Endothelial cell of umbilical vein (primary cell): Measurements from ENCODE around the gene NMNAT3. TPM values are rescaled to one million over a fixed set of nuclear protein-coding genes. Genes with fewer than 3 reads are reported as not detected.

Experiments
- BruUV-seq: library from RNA; stranded (reverse); fragments of 400-500 nt; replicated peaks from 2 replicates; lab custom pipeline; 2021; lab: Mats Ljungman, UMichigan
- CTCF ChIA-PET: fragments of 300-600, 350-600 bp; sonication (Branson Sonifier 250); formaldehyde crosslinking; loops from one replicate; lab custom pipeline; 2021; ENCODE audit warnings: antibody characterized with exemption, inconsistent platforms; lab: Charles Lee
- POLR2A ChIA-PET: fragments of 300-600, 350-600 bp; sonication (Branson Sonifier 250); formaldehyde crosslinking; loops from one replicate; lab custom pipeline; 2021; ENCODE audit warnings: antibody characterized with exemption, inconsistent platforms; lab: Charles Lee
- DNase-seq: peaks from one replicate; pipeline ENCODE4 v3.0.0-alpha.2; 2011; ENCODE audit warnings: low read depth, low spot score
- FAIRE-seq: peaks from 2 replicates; lab custom pipeline; 2011; peaks lifted over from hg19 to GRCh38; lab: Jason Lieb, UNC
- H2AFZ ChIP-seq: 2 replicates; pipeline ENCODE4 v1.6.0; 2012; ENCODE audit warnings: low read depth, low read length, control low read depth, inconsistent platforms
- H3K27ac ChIP-seq: 2 replicates; pipeline ENCODE4 v1.5.1; 2011; ENCODE audit warnings: low read depth, mild to moderate bottlenecking, control low read depth, low read length, moderate library complexity; ENCODE audit not compliant: insufficient read depth
- H3K27me3 ChIP-seq, 2 experiments: 2 replicates each; pipeline versions ENCODE4 v1.6.0 to v1.6.1; 2011; ENCODE audit warnings: low read length in 2 of 2, mixed read lengths in 1 of 2; ENCODE audit not compliant: control insufficient read depth in 2 of 2, insufficient read depth in 2 of 2
- H3K36me3 ChIP-seq, 2 experiments: 2 replicates in 1 of 2; 3 replicates in 1 of 2; pipeline ENCODE4 v1.5.1; 2011; ENCODE audit warnings: low read length in 2 of 2, mild to moderate bottlenecking in 1 of 2, moderate library complexity in 1 of 2; ENCODE audit not compliant: control insufficient read depth in 2 of 2, insufficient read depth in 2 of 2; ENCODE audit errors: extremely low read depth in 1 of 2
- H3K4me1 ChIP-seq: 3 replicates; pipeline ENCODE4 v1.5.1; 2011; ENCODE audit warnings: mild to moderate bottlenecking, low read length; ENCODE audit not compliant: control insufficient read depth, insufficient read depth; ENCODE audit errors: extremely low read depth
- H3K4me2 ChIP-seq: 2 replicates; pipeline ENCODE4 v1.6.1; 2011; ENCODE audit warnings: low read length, control low read depth, mixed read lengths; ENCODE audit not compliant: insufficient read depth
- H3K4me3 ChIP-seq, 3 experiments: fragments of 200-600 bp in 1 of 3; sonication (generic), shearing (Covaris generic) in 1 of 3; replicated peaks in 1 of 3; 2 replicates each; pipeline ENCODE4 v1.5.1; 2011 to 2016; ENCODE audit warnings: control low read depth in 3 of 3, low read length in 3 of 3, mild to moderate bottlenecking in 2 of 3, inconsistent platforms in 1 of 3, low read depth in 1 of 3, moderate library complexity in 1 of 3; ENCODE audit not compliant: insufficient read depth in 1 of 3
- H3K79me2 ChIP-seq: 2 replicates; pipeline ENCODE4 v1.6.0; 2012; ENCODE audit warnings: low read length, inconsistent platforms; ENCODE audit not compliant: control insufficient read depth, insufficient read depth
- H3K9ac ChIP-seq: replicated peaks from 2 replicates; pipeline ENCODE3; 2011; ENCODE audit warnings: low read length, control low read depth; ENCODE audit not compliant: insufficient read depth; ENCODE audit errors: extremely low read depth
- H3K9me1 ChIP-seq: replicated peaks from 3 replicates; pipeline ENCODE4 v1.6.0; 2011; ENCODE audit warnings: mild to moderate bottlenecking, low read length; ENCODE audit not compliant: control insufficient read depth, insufficient read depth; ENCODE audit errors: extremely low read depth
- H3K9me3 ChIP-seq: replicated peaks from 2 replicates; pipeline ENCODE4 v1.5.1; 2012; ENCODE audit warnings: low read length, inconsistent platforms; ENCODE audit not compliant: control insufficient read depth, insufficient read depth
- H4K20me1 ChIP-seq: replicated peaks from 2 replicates; pipeline ENCODE3; 2011; ENCODE audit warnings: mild to moderate bottlenecking, low read length; ENCODE audit not compliant: control insufficient read depth, insufficient read depth; ENCODE audit errors: extremely low read depth
- CTCF ChIP-seq, 2 donors: IDR thresholded peaks; 1 replicate in 1 of 2; 2 replicates in 1 of 2; pipeline ENCODE4 v1.5.1; 2011; ENCODE audit warnings: low read length in 2 of 2, mild to moderate bottlenecking in 2 of 2, moderate library complexity in 2 of 2, control low read depth in 1 of 2, inconsistent platforms in 1 of 2, low read depth in 1 of 2; ENCODE audit not compliant: insufficient read depth in 1 of 2; ENCODE audit errors: extremely low read depth in 1 of 2
- EZH2 ChIP-seq: IDR thresholded peaks from 2 replicates; pipeline ENCODE4 v1.6.1; 2012; ENCODE audit warnings: borderline replicate concordance, low read depth, mild to moderate bottlenecking, moderate library complexity, low read length, inconsistent platforms; ENCODE audit not compliant: severe bottlenecking
- FOS ChIP-seq: IDR thresholded peaks from 2 replicates; pipeline ENCODE4 v1.6.1; 2011; ENCODE audit warnings: mild to moderate bottlenecking, low read length, moderate library complexity, borderline replicate concordance; ENCODE audit not compliant: insufficient read depth
- GATA2 ChIP-seq: IDR thresholded peaks from 2 replicates; pipeline ENCODE4 v1.7.0; 2011; ENCODE audit warnings: low read depth, mild to moderate bottlenecking, moderate library complexity, mixed read lengths, low read length; ENCODE audit not compliant: insufficient read length, insufficient read depth
- JUN ChIP-seq: IDR thresholded peaks from 2 replicates; pipeline ENCODE4 v1.6.1; 2011; ENCODE audit warnings: borderline replicate concordance, low read depth; ENCODE audit not compliant: insufficient read length, insufficient read depth
- MYC ChIP-seq: IDR thresholded peaks from one replicate; pipeline ENCODE4 v1.6.1; 2011; ENCODE audit warnings: mild to moderate bottlenecking, low read depth, low read length
- POLR2A ChIP-seq: IDR thresholded peaks from 2 replicates; pipeline ENCODE4 v1.6.1; 2012; ENCODE audit warnings: low read depth, mild to moderate bottlenecking, control low read depth, low read length
- POLR2AphosphoS5 ChIP-seq: IDR thresholded peaks from 2 replicates; pipeline ENCODE4 v1.6.1; 2012; ENCODE audit warnings: low read depth, mild to moderate bottlenecking, control low read depth, low read length, moderate library complexity; ENCODE audit not compliant: insufficient read depth
- dilution Hi-C: fragments of 300-500 bp; cut with MboI; formaldehyde crosslinking; loops from one replicate; pipeline ENCODE4 v1.15.0; 2019; ENCODE audit warnings: low sequenced_read_pairs; ENCODE audit not compliant: extremely low pct_ligation_motif_present
- intact Hi-C: fragments of 100-400 bp; cut with micrococcal nuclease; formaldehyde crosslinking; loops from one replicate; pipeline ENCODE4 v1.10.0; 2022
- polyA plus RNA-seq, 4 experiments: library from polyadenylated mRNA; depleted of rRNA in 3 of 4; stranded (reverse) in 3 of 4; unstranded in 1 of 4; fragments of >200 nt; gene quantifications; 2 replicates each; pipeline versions ENCODE4 v1.2.1 to v1.2.3, GENCODE V29; 2011 to 2012; ENCODE audit warnings: missing spikeins in 1 of 4
- total RNA-seq: library from RNA; stranded (reverse); gene quantifications from 2 replicates; pipeline ENCODE4 v1.2.3, GENCODE V29; 2021
- TF ChIP-seq, protein P1 (sequence below): IDR thresholded peaks from 2 replicates; pipeline ENCODE4 v1.6.1; 2011; ENCODE audit not compliant: insufficient read depth, insufficient read length

The NMNAT3 gene
- total and polyA plus RNA-seq, 2 donors (not counting 3 experiments of a cell fraction or from before 2014, with no cell fraction given) = 0.59 to 0.60 TPM

DNA sequence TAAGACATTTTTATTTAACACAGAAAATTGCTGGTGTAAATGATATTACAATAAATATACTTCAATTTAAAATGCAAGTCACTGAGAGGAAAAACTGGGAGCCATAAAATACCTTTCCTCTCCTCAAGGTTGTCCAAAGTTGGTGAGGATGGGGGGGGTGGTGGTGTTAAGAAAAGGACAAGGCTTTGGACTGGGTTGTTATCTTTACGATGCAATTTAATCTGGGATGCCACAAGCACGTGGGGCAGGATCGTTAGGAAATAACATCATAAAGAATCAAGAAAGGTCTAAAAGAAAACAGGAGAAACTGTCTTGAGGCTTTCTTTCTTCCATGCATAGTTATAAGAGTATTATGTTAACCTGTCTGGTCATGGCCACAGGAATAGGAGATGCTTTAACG is 66.9 kb downstream of the NMNAT3 start:
- DNase-seq = no peak
- intact Hi-C loops = no loop called here
- H4K20me1 ChIP-seq = no peaks in the 10 kb centered on the region
- H3K9me1 ChIP-seq = no peaks in the 10 kb centered on the region
- H3K4me1 ChIP-seq = no peaks in the 10 kb centered on the region
- dilution Hi-C loops = no loop called here
- H3K79me2 ChIP-seq = no peaks in the 10 kb centered on the region
- H3K9ac ChIP-seq = no peak overlapping the region
- H3K27ac ChIP-seq = no peak overlapping the region
- no peak overlapping the region for H3K4me3 ChIP-seq
- no TSS peak for BruUV-seq
- no peaks in the 10 kb centered on the region for H3K36me3 ChIP-seq
- CTCF ChIA-PET = no interaction called here
- H3K27me3 ChIP-seq = no peaks in the 10 kb centered on the region
- POLR2A ChIA-PET = no interaction called here
- FAIRE-seq = no peak
- no peak overlapping the region for H3K4me2 ChIP-seq
- H2AFZ ChIP-seq = no peak overlapping the region
- H3K9me3 ChIP-seq = no peaks in the 10 kb centered on the region
- TF ChIP-seq FOS = no peak
- TF ChIP-seq JUN = no peak
- TF ChIP-seq EZH2 = no peak
- TF ChIP-seq POLR2AphosphoS5 = no peak

GRCh38 chr3:139608924-139609323 is 68.8 kb downstream of the NMNAT3 start:
- DNase-seq = no peak
- no peaks in the 10 kb centered on the region for H3K9me1 ChIP-seq
- no peak overlapping the region for H3K9ac ChIP-seq
- no peak for FAIRE-seq
- no peak overlapping the region for H3K27ac ChIP-seq
- BruUV-seq = no TSS peak
- TF ChIP-seq POLR2AphosphoS5 = no peak
- no peak for TF ChIP-seq FOS
- TF ChIP-seq JUN = no peak
- no peak for TF ChIP-seq GATA2
- TF ChIP-seq POLR2A = no peak
- TF ChIP-seq, protein P1, sequence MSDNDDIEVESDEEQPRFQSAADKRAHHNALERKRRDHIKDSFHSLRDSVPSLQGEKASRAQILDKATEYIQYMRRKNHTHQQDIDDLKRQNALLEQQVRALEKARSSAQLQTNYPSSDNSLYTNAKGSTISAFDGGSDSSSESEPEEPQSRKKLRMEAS = no peak
- TF ChIP-seq MYC = no peak
- TF ChIP-seq CTCF (IDR thresholded peaks at IDR 0.05; ENCODE audit: extremely low read depth in 1 of 2, insufficient read depth in 1 of 2, low read depth in 1 of 2, low read length in 2 of 2) = no peak
- TF ChIP-seq EZH2 = no peak
- no peak overlapping the region for H2AFZ ChIP-seq
- H4K20me1 ChIP-seq = no peaks in the 10 kb centered on the region
- no peaks in the 10 kb centered on the region for H3K27me3 ChIP-seq
- no peaks in the 10 kb centered on the region for H3K4me1 ChIP-seq
- H3K9me3 ChIP-seq = no peaks in the 10 kb centered on the region
- H3K4me3 ChIP-seq = no peak overlapping the region
- POLR2A ChIA-PET = no interaction called here
- intact Hi-C loops (no loop called here), dilution Hi-C loops (no loop called here)
- CTCF ChIA-PET = no interaction called here
- H3K36me3 ChIP-seq = no peaks in the 10 kb centered on the region
- no peaks in the 10 kb centered on the region for H3K79me2 ChIP-seq
- H3K4me2 ChIP-seq = no peak overlapping the region
